ENCODE measurements around the gene JARID2.

- TF ChIP-seq CTCF (IDR thresholded peaks at IDR 0.05) (no peak), POLR2AphosphoS5 (IDR thresholded peaks at IDR 0.05; ENCODE audit: insufficient read depth in 1 of 2, low read depth in 1 of 2) (no peak)
Measured at GRCh38 chr6:15265787-15266186, 19.9 kb downstream of the JARID2 start.
